Liver (tissue), 3 donors: Measurements from ENCODE around the gene CLCN7.

Source experiments
- EGR1 ChIP-seq, 2 donors: IDR thresholded peaks; 2 replicates each; pipeline ENCODE4 v1.6.1; 2016 to 2018; ENCODE audit warnings: antibody characterized with exemption in 2 of 2, low read depth in 2 of 2
- FOXA1 ChIP-seq: IDR thresholded peaks from 2 replicates; pipeline ENCODE4 v1.6.1; 2016; ENCODE audit warnings: antibody characterized with exemption
- GABPA ChIP-seq, 2 donors: IDR thresholded peaks in 1 of 2; conservative IDR thresholded peaks in 1 of 2; 2 replicates each; pipeline ENCODE4 v1.6.1; 2016; ENCODE audit warnings: antibody characterized with exemption in 2 of 2, mild to moderate bottlenecking in 1 of 2, moderate library complexity in 1 of 2
- HNF4A ChIP-seq, 2 donors: conservative IDR thresholded peaks; 2 replicates each; pipeline ENCODE4 v1.6.1; 2016; ENCODE audit warnings: antibody characterized with exemption in 2 of 2, mild to moderate bottlenecking in 2 of 2
- HNF4G ChIP-seq: IDR thresholded peaks from 2 replicates; pipeline ENCODE4 v1.6.1; 2016; ENCODE audit warnings: antibody characterized with exemption
- JUND ChIP-seq, 2 donors: IDR thresholded peaks; 2 replicates each; pipeline ENCODE4 v1.6.1; 2016; ENCODE audit warnings: antibody characterized with exemption in 2 of 2
- RAD21 ChIP-seq, 2 donors: IDR thresholded peaks; 2 replicates each; pipeline ENCODE4 v1.6.1; 2016; ENCODE audit warnings: antibody characterized with exemption in 2 of 2, mild to moderate bottlenecking in 2 of 2
- SP1 ChIP-seq: IDR thresholded peaks from 2 replicates; pipeline ENCODE4 v1.6.1; 2018; ENCODE audit warnings: antibody characterized with exemption, mild to moderate bottlenecking
- TAF1 ChIP-seq: conservative IDR thresholded peaks from 2 replicates; pipeline ENCODE4 v1.6.1; 2016; ENCODE audit warnings: antibody characterized with exemption, mild to moderate bottlenecking
- YY1 ChIP-seq: IDR thresholded peaks from 2 replicates; pipeline ENCODE4 v1.6.1; 2016; ENCODE audit warnings: antibody characterized with exemption, mild to moderate bottlenecking
- TF ChIP-seq, protein P1 (sequence below): fragments of 150-350 bp; IDR thresholded peaks from 2 replicates; pipeline ENCODE4 v1.5.1; 2017; ENCODE audit warnings: improper control_type of control experiment, low read depth, low read length; ENCODE audit not compliant: missing input control
- TF ChIP-seq, protein P2 (sequence below): IDR thresholded peaks from 2 replicates; pipeline ENCODE4 v1.6.1; 2016; ENCODE audit warnings: antibody characterized with exemption
- TF ChIP-seq, protein P3 (sequence below): IDR thresholded peaks from 2 replicates; pipeline ENCODE4 v1.6.1; 2016; ENCODE audit warnings: antibody characterized with exemption, mild to moderate bottlenecking
- TF ChIP-seq, protein P4 (sequence below): IDR thresholded peaks from 2 replicates; pipeline ENCODE4 v1.6.1; 2016; ENCODE audit warnings: antibody characterized with exemption
- donor health status: healthy.
- donor health status: healthy.

DNA sequence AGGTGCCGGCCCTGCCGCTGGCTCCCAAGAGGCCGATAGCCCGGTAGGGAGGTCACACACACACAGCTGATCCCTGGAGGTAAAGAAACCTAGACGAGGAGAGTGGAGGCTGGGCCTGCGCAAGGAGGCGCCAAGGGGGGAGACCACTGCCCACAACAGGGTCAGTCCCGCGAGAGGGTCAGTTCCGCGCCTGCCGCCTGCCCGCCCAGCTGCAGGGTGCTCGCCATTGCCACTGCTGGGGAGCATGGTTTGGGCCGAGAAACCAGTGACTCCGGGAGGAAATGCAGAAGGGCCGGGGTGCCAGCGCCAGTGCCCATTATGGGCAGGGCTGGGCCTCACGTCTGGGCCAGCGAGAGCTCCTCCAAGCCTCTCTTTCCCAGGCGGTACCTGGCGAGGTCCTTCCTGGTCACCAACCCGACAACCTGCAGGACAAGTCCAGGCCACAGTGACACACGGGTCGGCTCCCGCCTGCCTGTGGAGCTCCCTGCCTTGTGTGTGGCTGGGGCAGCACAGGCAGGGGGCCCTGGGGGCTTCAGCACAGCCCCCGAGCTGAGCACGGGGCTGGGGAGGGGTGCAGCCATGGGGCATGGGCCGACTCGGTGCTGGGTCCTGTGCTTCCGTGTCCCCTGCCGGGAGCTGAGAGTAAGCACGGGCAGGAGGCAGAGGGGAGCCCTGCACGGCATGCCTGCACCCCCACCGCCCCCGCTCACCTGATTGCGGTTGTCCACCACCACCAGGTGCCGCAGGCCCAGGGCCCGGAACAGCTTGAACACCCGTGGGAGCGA lies 28.3 kb downstream of the CLCN7 start:
- TF ChIP-seq, protein P1, sequence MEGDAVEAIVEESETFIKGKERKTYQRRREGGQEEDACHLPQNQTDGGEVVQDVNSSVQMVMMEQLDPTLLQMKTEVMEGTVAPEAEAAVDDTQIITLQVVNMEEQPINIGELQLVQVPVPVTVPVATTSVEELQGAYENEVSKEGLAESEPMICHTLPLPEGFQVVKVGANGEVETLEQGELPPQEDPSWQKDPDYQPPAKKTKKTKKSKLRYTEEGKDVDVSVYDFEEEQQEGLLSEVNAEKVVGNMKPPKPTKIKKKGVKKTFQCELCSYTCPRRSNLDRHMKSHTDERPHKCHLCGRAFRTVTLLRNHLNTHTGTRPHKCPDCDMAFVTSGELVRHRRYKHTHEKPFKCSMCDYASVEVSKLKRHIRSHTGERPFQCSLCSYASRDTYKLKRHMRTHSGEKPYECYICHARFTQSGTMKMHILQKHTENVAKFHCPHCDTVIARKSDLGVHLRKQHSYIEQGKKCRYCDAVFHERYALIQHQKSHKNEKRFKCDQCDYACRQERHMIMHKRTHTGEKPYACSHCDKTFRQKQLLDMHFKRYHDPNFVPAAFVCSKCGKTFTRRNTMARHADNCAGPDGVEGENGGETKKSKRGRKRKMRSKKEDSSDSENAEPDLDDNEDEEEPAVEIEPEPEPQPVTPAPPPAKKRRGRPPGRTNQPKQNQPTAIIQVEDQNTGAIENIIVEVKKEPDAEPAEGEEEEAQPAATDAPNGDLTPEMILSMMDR = no peak
- no peak for TF ChIP-seq GABPA (IDR thresholded peaks at IDR 0.05 in 1 of 2, conservative IDR thresholded peaks at IDR 0.05 in 1 of 2)
- TF ChIP-seq YY1 = no peak
- TF ChIP-seq, protein P2, sequence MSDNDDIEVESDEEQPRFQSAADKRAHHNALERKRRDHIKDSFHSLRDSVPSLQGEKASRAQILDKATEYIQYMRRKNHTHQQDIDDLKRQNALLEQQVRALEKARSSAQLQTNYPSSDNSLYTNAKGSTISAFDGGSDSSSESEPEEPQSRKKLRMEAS = no peak
- TF ChIP-seq, protein P3, sequence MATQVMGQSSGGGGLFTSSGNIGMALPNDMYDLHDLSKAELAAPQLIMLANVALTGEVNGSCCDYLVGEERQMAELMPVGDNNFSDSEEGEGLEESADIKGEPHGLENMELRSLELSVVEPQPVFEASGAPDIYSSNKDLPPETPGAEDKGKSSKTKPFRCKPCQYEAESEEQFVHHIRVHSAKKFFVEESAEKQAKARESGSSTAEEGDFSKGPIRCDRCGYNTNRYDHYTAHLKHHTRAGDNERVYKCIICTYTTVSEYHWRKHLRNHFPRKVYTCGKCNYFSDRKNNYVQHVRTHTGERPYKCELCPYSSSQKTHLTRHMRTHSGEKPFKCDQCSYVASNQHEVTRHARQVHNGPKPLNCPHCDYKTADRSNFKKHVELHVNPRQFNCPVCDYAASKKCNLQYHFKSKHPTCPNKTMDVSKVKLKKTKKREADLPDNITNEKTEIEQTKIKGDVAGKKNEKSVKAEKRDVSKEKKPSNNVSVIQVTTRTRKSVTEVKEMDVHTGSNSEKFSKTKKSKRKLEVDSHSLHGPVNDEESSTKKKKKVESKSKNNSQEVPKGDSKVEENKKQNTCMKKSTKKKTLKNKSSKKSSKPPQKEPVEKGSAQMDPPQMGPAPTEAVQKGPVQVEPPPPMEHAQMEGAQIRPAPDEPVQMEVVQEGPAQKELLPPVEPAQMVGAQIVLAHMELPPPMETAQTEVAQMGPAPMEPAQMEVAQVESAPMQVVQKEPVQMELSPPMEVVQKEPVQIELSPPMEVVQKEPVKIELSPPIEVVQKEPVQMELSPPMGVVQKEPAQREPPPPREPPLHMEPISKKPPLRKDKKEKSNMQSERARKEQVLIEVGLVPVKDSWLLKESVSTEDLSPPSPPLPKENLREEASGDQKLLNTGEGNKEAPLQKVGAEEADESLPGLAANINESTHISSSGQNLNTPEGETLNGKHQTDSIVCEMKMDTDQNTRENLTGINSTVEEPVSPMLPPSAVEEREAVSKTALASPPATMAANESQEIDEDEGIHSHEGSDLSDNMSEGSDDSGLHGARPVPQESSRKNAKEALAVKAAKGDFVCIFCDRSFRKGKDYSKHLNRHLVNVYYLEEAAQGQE = no peak
- no peak for TF ChIP-seq RAD21 (IDR thresholded peaks at IDR 0.05)
- no peak for TF ChIP-seq EGR1 (IDR thresholded peaks at IDR 0.05; ENCODE audit: low read depth in 2 of 2)
- TF ChIP-seq SP1 = no peak
- TF ChIP-seq, protein P4, sequence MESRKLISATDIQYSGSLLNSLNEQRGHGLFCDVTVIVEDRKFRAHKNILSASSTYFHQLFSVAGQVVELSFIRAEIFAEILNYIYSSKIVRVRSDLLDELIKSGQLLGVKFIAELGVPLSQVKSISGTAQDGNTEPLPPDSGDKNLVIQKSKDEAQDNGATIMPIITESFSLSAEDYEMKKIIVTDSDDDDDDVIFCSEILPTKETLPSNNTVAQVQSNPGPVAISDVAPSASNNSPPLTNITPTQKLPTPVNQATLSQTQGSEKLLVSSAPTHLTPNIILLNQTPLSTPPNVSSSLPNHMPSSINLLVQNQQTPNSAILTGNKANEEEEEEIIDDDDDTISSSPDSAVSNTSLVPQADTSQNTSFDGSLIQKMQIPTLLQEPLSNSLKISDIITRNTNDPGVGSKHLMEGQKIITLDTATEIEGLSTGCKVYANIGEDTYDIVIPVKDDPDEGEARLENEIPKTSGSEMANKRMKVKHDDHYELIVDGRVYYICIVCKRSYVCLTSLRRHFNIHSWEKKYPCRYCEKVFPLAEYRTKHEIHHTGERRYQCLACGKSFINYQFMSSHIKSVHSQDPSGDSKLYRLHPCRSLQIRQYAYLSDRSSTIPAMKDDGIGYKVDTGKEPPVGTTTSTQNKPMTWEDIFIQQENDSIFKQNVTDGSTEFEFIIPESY = no peak
- no peak for TF ChIP-seq JUND (IDR thresholded peaks at IDR 0.05)
- TF ChIP-seq HNF4A (conservative IDR thresholded peaks at IDR 0.05) = no peak
- TF ChIP-seq FOXA1 = no peak
- TF ChIP-seq HNF4G = no peak
- no peak for TF ChIP-seq TAF1
